ENCODE results near the gene SERPINB1.

The SERPINB1 gene

DNA sequence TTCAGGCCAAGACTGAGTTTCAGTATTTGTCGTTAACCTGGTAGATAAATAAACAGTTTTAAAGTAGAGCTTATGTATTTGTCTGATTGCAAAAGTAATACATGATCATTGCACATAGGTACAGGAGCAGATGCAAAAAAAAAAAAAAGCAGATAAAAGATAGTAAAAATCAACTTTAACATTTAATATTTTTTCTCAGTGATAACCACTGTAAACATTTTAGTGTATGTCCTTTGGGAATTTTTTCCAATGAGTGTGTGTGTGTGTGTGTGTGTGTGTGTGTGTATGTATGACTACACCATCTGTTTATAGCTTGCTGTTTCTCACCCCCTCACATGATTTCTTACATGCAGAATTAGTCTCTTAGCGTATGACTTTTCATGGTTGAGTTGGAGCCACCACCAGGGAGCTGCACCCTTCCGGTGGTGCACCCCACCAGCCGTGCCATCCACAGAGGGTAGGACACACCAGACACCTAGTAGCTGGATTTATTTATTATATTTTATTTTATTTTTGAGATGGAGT is 50.2 kb downstream of the SERPINB1 start:
- no peak for DNase-seq (ENCODE audit: low spot score)

- DNase-seq (ENCODE audit: low spot score), result peak; percentile 88
Measured at GRCh38 chr6:2790588-2791449, 50.8 kb downstream of the SERPINB1 start.

GRCh38 chr6:2786269-2786668 is 55.4 kb downstream of the SERPINB1 start:
- no peak for DNase-seq (ENCODE audit: low spot score)

- DNase-seq (ENCODE audit: low spot score), result no peak
Measured at GRCh38 chr6:2784930-2785329, 56.7 kb downstream of the SERPINB1 start.

DNA sequence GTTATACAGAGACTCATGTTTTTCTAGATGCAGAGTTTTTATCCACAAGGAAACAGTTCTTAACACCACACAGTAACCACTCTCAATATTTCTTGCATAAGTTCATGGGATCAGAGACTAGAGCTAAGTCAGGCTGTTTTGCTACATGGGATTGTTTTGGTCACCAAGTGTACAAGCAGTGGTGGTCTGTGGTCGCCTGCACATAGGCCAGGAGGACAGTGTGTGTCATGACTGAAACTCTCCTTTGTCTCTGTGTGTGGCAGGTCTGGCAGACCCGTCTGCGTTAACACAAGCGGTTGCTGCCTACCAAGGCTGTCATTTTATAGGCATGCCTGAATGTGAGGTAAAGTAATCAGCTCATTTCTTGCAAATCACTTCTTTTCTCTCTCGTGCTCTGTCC is 57.6 kb downstream of the SERPINB1 start:
- DNase-seq (ENCODE audit: low spot score), result no peak

DNA sequence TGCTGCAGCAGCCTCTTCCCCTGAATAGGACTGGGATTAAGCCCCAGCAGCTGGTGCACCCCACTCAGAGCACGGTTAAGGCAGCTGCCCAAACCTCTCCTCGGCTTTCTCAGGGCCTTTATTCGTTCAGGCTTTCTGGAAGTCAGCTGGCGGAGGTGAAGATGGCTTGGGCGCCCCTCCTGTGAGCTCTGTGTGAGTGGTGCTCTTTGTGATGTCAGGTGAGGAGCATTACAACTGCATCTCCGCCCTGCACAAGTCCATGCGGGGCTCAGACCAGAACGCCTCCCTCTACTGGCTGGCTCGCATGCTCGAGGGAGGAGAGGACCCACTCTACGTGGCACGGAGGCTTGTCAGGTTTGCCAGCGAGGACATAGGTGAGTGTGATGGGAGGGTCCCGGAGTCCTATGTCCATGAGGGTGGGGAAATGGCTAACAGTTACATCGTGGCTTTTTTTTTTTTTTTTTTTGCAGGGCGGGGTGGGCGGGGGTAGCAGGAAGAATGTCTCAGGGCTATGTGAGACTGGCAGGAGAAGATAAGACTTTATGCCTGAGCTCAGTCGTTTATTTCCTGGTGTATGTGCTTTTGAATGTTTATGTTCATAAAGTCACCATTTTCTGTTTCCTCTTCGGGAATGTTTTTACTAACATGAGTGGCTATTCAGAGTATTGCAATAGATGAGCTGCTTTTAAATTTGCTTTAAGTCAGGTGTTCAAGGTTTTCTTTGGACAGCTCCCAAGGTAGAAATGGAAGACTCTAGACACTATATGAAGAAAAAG is 58.3 kb downstream of the SERPINB1 start:
- no peak for DNase-seq (ENCODE audit: low spot score)

DNA sequence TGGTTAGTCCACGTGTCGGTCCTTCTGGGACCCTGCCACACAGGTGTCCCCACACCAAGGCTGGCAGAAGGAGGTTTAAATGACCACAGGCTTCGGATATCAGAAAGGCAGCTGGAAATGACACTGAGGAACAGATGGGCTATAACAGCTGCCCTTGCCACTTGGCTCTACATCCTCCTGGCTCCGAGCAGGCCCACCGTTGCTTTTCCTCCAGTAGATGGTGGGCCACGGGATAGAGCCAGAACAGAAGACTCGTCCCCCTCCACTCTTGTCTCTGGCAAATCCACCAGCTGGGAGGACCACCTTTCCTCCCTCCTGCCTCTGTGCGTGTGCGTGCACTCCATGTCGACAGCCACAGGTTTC is 58.9 kb downstream of the SERPINB1 start:
- no peak for DNase-seq (ENCODE audit: low spot score)

- DNase-seq (ENCODE audit: low spot score), result no peak
Measured at GRCh38 chr6:2782356-2782708, 59.3 kb downstream of the SERPINB1 start.
